ENCODE data around the gene ATOSB.
A peak's percentile ranks its signal among the peaks of the same experiment; 100 is the strongest.

ATOSB gene

DNA sequence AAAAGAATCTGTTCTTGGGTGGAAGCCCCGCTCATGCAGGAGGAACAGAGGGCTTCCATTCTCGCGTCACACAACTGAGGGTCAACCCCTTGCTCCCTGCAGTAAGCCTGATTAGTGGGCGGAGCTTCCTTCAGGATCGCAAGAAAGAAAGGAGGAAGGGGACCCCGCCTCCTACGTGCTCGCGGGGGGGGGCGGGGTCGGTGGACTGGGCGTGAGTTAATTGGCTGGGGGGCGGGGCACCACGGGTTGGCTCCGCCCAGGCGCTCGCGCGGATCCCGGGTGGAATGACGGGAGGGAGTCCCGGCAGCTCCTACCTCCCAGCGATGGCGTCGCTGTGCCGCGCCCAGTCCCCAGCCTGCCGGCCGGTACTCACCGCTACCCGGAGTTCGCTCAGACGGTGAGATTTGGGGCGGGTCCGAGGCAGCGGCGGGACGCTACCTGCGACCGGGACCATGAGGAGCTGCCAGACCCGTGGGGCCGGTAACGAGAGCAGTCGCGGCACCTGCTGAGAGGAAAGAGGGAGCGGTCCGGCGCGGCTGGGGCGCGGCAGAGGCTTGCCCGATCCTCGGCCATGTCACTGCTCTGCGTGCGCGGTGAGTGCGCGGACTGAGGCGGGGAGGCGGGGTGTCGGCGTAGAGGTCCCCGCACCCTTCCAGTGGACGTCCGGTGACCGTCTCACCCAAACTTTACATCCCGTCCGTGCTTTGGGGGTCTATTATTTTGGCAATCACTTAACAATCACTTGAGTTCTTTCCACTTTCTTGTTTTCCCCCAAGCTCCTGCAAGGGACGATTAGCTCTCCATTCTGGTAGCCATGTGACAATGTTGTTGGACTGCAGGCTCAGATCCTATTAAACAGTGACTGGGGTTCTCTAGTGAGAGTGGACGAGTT, 46.3 kb upstream of the ATOSB start, which contains the start of gene UNC13B (continued):
- TF ChIP-seq ZNF26 (tag by site-specific recombination; IDR thresholded peaks at IDR 0.05) (no peak), ZNF600 (tag by site-specific recombination; IDR thresholded peaks at IDR 0.05) (peak; percentile 97), ZNF530 (tag by site-specific recombination; IDR thresholded peaks at IDR 0.05; ENCODE audit: low read depth) (no peak), ZNF18 (tag by site-specific recombination; IDR thresholded peaks at IDR 0.05) (0 out of 2 replicates have a peak, but pooled peaks have one; percentile 24), ZNF645 (tag by site-specific recombination; IDR thresholded peaks at IDR 0.05) (no peak), GLI2 (tag by site-specific recombination; IDR thresholded peaks at IDR 0.05; ENCODE audit: borderline replicate concordance, low read depth) (no peak), ZNF629 (tag by site-specific recombination; IDR thresholded peaks at IDR 0.05) (peak; percentile 68), WT1 (tag by site-specific recombination; IDR thresholded peaks at IDR 0.05) (peak; percentile 64), GLIS1 (tag by site-specific recombination; IDR thresholded peaks at IDR 0.05) (peak; percentile 38; the same call in 1 of the 2 replicates), REPIN1 (tag by site-specific recombination; IDR thresholded peaks at IDR 0.05; ENCODE audit: low read depth) (0 out of 2 replicates have a peak, but pooled peaks have one; percentile 68), ZSCAN16 (tag by site-specific recombination; IDR thresholded peaks at IDR 0.05) (no peak), ZNF366 (tag by site-specific recombination; conservative IDR thresholded peaks at IDR 0.05) (peak; percentile 78), ZNF394 (tag by site-specific recombination; IDR thresholded peaks at IDR 0.05; ENCODE audit: borderline replicate concordance) (peak; percentile 56; the same call in 1 of the 2 replicates), OSR2 (tag by site-specific recombination; IDR thresholded peaks at IDR 0.05) (no peak; the same call in 1 of the 2 replicates), ZNF670 (tag by site-specific recombination; IDR thresholded peaks at IDR 0.05; ENCODE audit: low read depth) (no peak), KLF7 (tag by site-specific recombination; IDR thresholded peaks at IDR 0.05; ENCODE audit: borderline replicate concordance) (peak; percentile 90), BCL11B (tag by site-specific recombination; IDR thresholded peaks at IDR 0.05; ENCODE audit: low read depth) (0 out of 2 replicates have a peak, but pooled peaks have one; percentile 45), ELK4 (IDR thresholded peaks at IDR 0.05; ENCODE audit: borderline replicate concordance, low read depth, low read length) (no peak), ZNF776 (tag by site-specific recombination; IDR thresholded peaks at IDR 0.05; ENCODE audit: borderline replicate concordance) (no peak), ZNF555 (tag by site-specific recombination; conservative IDR thresholded peaks at IDR 0.05) (no peak), ZNF426 (tag by site-specific recombination; IDR thresholded peaks at IDR 0.05) (no peak), ZNF302 (tag by site-specific recombination; IDR thresholded peaks at IDR 0.05; ENCODE audit: low read depth) (no peak), ZNF677 (tag by site-specific recombination; IDR thresholded peaks at IDR 0.05) (no peak), ZNF280D (tag by site-specific recombination; IDR thresholded peaks at IDR 0.05) (no peak), PRDM1 (tag by site-specific recombination; IDR thresholded peaks at IDR 0.05) (peak; percentile 54; the same call in 1 of the 2 replicates), ZNF248 (tag by site-specific recombination; IDR thresholded peaks at IDR 0.05) (no peak), ZNF423 (tag by site-specific recombination; IDR thresholded peaks at IDR 0.05) (no peak)
- TF ChIP-seq, protein P1, sequence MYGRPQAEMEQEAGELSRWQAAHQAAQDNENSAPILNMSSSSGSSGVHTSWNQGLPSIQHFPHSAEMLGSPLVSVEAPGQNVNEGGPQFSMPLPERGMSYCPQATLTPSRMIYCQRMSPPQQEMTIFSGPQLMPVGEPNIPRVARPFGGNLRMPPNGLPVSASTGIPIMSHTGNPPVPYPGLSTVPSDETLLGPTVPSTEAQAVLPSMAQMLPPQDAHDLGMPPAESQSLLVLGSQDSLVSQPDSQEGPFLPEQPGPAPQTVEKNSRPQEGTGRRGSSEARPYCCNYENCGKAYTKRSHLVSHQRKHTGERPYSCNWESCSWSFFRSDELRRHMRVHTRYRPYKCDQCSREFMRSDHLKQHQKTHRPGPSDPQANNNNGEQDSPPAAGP (tag by site-specific recombination; IDR thresholded peaks at IDR 0.05): peak; percentile 82
